ENCODE results near the gene EVA1C.

- no peak for TF ChIP-seq CTCF (IDR thresholded peaks at IDR 0.05)
- TF ChIP-seq POLR2A (IDR thresholded peaks at IDR 0.05): no peak
- TF ChIP-seq POLR2AphosphoS5 (IDR thresholded peaks at IDR 0.05): no peak
Observed at GRCh38 chr21:32442566-32443318, 30.2 kb downstream of the EVA1C start.
